Activated CD4-positive, alpha-beta T cell treated with anti-CD3 and anti-CD28 coated beads, Interleukin-2, amount 50 U/mL, for 16 hours (primary cell): Measurements from ENCODE around the gene PLA2G5.
"Not testable (repeated sequence)": the region's sequence is repeated elsewhere in the genome, so short reads cannot be mapped to it uniquely, and the experiment has no call there.

Experiments
- DNase-seq: peaks from one replicate; pipeline ENCODE4 v3.0.0-alpha.2; 2020

Gene PLA2G5

GRCh38 chr1:20069874-20070273 is at the start of gene PLA2G5:
Gene PLA2G5 (plus strand): TSS chr1:20070194. CDS start chr1:20084831, 14,637 bp downstream.
- DNase-seq = no peak

- no peak for DNase-seq
Observed at GRCh38 chr1:20028125-20028524, 41.9 kb upstream of the PLA2G5 start.

DNA sequence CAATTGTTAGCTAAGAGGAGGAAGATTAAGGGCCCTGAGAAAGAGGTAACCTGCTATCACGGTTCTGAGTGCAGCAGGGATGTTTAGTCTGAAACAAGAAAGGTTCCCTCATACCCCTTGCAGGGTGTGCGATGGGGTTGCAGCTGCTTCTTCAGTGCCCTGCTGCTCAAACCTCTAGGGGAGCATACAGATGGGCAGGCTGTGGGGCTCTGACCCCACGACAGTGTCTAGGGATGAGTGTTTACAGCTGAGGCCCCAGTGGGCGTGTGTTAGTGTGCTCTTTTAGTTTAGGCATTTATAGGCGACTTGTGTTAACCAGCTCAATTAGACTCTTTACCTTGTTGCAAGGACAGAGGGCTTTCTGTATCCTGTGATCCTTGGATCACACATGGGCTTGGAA is 41.3 kb upstream of the PLA2G5 start:
- no peak for DNase-seq

DNA sequence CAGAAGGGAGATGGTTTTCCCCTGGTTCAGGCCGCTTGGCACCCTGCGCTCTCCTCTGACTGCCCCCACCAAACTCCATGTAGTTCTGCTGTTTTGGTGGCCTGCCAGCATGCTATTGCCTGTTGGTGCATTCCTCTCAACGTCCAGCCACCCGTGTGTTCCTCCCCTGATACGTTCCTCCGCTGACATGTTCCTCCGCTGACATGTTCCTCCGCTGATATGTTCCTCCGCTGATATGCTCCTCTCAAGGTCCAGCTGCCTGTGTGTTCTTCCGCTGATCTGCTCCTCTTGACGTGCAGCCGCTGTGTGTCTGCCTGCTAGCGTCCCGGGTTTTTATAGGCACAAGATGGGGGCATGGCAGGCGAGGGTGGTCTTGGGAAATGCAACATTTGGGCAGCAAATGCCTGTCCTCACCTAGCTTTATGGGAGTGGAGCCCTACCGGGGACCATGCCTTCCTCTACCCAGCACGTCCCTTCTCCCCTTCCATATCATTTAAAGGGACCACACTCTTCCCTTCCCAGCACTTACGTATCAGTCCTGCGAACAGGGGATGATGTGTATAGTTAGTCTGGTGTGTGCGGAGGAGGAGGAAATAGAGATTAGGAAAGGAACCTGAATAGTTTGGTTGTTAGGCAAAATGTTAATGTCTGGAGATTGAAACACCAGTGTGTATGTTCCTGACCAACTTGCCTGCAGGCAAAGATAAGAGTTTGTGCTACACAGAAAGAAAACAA is 40.6 kb upstream of the PLA2G5 start:
- DNase-seq = no peak

- not testable (repeated sequence) for DNase-seq
Observed at GRCh38 chr1:20030436-20031151, 39.4 kb upstream of the PLA2G5 start.

DNA sequence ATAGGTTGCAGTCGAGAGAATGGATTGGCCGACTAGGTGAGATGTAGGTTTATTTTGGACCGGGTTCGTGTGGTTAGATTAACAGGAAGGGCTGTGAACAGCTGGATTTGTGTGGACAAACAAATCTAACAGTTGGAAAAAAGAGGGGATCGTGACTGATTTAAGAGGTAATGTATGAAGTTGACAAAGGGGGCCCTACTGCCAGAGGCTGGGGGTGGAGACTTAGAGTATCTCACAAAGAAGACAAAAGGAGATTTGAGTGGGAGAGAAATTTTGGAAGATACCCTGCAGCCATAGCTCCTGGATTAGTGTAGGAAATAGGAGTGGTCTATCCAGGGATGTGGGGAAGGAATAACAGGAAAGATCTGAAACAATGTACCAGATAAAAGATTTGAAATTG is 38.8 kb upstream of the PLA2G5 start:
- no peak for DNase-seq

- DNase-seq = no peak
Observed at GRCh38 chr1:20031836-20032235, 38.2 kb upstream of the PLA2G5 start.

DNA sequence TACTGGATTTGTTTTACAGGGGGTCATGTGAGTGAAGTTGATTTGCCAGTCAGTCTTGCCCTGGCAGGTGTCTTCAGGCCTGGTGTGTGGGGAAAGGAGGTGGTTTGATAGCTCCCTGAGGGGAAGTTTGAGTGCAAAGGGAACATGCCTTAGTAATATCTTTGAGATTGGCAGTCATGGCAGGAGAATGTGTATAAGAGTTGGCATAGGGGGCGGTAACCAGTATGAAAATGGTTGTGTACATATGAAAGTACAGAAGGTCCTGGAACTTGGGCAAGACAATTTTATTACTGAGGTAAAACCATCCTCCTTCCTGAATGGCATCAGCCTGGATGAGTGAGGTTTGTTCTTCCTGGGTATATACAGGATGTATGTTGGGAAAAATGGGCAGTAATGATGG is 37.6 kb upstream of the PLA2G5 start:
- DNase-seq = no peak

DNA sequence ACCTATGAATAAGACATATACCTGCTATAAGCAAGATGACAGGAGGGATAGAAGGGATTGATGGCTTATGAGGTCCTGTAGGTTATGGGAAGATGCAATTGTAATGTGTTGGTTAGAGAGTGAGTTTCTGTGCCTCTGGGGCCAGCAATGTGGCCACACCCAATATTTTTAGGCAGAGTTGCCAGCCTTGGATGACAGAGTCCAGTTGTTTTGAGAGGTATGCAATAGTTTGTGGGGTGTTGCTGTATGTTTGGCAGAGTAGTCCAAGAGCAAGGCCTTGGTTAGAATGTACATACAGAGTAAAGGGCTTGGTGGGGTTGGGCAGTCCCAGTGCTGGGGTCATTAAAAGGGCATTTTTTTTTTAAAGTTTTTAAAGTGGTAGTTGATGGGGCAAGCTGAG is 36.6 kb upstream of the PLA2G5 start:
- DNase-seq = no peak

DNA sequence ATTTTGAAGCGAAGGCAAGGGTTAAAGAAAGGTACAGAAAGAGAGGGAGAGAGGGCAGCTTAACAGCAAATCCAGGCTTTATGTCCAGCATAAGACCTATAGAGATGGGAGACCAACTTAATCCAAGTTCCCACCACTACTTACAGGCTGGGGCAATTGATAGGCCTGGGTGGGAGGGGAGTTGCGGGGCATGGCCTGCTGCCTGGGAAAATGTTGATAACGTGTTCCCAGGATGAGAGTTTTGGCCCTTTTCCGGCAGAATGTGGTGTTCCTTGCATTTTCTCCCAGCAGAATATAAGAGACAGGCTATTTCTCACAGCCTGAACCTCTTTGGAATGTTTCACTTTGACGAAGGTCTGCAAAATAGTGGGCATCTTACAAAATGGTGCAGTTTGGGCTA is 34.9 kb upstream of the PLA2G5 start:
- DNase-seq = no peak

GRCh38 chr1:20037877-20038276 is 32.1 kb upstream of the PLA2G5 start:
- no peak for DNase-seq

- no peak for DNase-seq
Observed at GRCh38 chr1:20047096-20047495, 22.9 kb upstream of the PLA2G5 start.

- no peak for DNase-seq
Observed at GRCh38 chr1:20048563-20048962, 21.4 kb upstream of the PLA2G5 start.

- DNase-seq = not testable (repeated sequence)
Observed at GRCh38 chr1:20049056-20049798, 20.8 kb upstream of the PLA2G5 start.

- no peak for DNase-seq
Observed at GRCh38 chr1:20051218-20051829, 18.7 kb upstream of the PLA2G5 start.

DNA sequence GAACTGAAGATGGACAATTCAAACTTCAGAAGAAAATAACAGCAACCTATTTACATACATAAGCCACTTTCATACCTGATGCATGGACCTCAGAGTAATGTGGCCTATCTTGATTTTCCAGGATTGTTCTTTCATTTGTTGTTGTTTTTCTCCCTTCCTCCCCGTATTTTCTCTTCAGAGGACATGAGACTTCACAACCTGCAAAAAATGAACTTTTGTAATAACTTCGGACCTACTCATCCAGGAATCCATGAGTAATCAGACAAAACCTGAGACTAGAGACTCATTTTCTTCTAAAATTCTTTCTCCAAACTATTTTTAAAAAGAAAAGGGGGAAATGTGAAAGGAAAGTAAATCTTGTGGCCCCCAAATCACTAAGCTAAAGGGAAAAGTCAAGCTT is 17.6 kb upstream of the PLA2G5 start:
- DNase-seq = no peak

DNA sequence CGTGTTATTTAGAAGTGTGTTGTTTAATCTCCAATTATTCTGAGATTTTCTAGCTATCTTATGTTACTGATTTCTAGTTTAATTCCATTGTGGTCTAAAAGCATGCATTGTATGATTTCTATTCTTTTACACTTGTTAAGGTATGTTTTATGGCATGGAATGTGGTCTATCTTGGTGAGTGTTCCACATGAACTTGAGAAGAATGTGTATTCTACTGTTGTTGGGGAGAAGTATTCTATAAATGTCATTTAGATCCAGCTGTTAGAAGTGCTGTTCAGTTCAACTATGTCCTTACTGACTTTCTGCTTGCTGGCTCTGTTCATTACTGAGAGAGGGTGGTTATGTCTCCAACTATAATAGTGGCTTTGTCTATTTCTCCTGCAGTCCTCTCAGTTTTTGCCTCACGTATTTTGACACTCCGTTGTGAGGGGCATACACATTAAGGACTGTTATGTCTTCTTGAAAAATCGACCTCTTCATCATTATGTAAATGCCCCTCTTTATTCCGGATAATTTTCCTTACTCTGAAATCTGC is 12.0 kb upstream of the PLA2G5 start:
- DNase-seq = no peak

DNA sequence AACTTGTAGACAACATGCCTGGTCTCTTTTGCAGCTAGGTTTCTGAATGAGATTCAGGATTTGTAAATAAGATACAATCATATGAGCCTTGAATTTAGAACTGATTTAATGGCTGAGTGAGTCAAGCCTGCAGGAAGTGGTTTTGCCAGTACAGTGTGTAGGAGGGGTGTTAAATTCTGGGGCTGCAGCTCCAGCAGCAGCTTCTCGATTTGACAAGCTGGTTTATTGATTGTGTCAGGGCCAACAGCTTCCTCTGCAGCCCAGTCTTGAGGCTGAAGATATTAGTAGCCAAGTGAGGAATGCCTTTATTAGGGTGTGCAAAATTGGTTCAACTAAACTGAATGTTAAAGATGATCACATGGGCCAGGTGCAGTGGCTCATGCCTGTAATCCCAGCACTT is 11.5 kb upstream of the PLA2G5 start:
- peak; percentile 84 for DNase-seq

DNA sequence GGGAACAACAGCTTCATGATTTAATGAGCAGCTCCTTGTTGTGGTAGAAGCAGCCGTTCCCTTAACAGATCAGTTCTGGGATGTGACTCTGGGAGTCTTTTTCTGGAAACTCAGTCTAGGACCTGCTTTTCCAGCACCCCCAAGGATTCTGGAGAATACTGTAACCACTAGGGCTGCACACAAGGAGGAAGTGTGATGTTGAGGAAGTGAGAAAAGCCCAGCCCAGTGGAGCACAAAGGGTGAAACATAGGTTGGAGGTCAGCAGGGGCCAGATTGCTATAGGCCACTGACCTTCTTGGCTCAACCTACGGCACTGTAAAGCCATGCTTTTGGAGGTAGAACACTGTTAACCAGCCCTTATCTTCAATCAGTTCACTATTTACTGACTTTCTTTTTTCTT is 10.1 kb upstream of the PLA2G5 start:
- DNase-seq = no peak

DNA sequence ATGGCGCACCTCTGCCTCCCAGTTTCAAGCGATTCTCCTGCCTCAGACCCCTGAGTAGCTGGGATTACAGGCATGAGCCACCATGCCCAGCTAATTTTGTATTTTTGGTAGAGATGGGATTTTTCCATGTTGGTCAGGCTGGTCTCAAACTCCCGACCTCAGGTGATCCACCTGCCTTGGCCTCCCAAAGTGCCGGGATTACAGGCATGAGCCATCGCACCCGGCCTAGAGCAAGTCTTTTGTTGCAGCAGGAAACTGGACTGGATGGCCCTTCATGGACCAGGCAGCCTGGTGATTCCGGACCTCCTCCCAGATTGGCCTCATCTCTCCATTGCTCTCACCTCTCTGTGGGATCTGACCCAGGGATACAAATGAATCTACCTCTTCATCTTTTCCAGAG is 9.2 kb upstream of the PLA2G5 start:
- DNase-seq = not testable (repeated sequence)

GRCh38 chr1:20061866-20062265 is 8.1 kb upstream of the PLA2G5 start:
- DNase-seq = no peak

DNA sequence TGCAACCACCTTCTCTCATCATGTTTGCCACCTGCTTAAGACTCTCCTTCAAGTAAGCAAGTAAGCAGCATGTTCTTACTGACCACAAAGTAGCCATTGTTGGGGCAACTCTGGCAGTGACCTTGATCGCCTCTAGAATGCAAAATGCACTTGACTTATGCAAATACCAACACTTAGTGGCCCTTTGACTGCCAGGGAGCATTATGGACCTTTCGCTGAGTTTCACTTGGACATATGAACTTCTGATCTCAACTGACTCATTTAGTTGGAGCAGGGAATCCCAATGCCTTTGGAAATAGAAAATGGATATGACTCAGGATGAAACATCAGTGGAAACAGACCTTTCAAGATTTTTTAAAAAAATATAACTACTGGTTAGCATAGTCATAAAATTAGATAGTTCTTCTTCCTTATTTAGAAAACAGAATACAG is 6.1 kb upstream of the PLA2G5 start:
- DNase-seq = no peak

DNA sequence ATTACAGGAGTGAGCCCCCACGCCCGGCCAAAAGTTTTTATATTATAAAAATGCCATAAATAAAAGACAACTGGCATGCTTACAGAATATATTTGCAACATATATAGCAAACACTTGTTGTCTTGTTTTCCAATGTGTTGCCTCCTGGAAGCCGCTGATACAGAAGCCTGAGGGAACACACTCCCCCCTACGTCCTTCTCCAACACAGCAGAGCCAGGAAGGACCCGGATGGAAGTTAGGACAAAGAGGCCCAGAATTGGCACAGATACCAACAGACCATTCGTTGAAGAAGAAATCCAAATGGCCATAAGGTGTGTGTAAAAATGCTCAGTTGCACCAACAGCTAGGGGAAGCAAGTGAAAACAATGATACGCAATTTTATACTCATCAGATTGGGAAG is 1.3 kb upstream of the PLA2G5 start:
- DNase-seq = no peak
